Immature natural killer cell (primary cell): ENCODE measurements around the gene CACNA1C. TPM values are rescaled to one million over a fixed set of nuclear protein-coding genes. Genes with fewer than 3 reads are reported as not detected.
"Not testable (repeated sequence)": the region's sequence is repeated elsewhere in the genome, so short reads cannot be mapped to it uniquely, and the experiment has no call there.

ENCODE experiments used
- DNase-seq, 3 donors: peaks; one replicate each; pipeline ENCODE4 v3.0.0; 2022; ENCODE audit warnings: mixed read lengths in 1 of 3
- H3K27ac Mint-ChIP-seq, 6 donors: one replicate each; pipeline ENCODE4 v1.8.0; 2020; ENCODE audit warnings: mixed read lengths in 6 of 6, mild to moderate bottlenecking in 5 of 6, inconsistent platforms in 4 of 6, moderate library complexity in 3 of 6
- H3K27me3 Mint-ChIP-seq, 3 donors: one replicate each; pipeline ENCODE4 v1.8.0; 2020 to 2021; ENCODE audit warnings: low read depth in 3 of 3, mild to moderate bottlenecking in 3 of 3, mixed read lengths in 3 of 3, moderate library complexity in 3 of 3, inconsistent platforms in 1 of 3
- H3K36me3 Mint-ChIP-seq, 3 donors: one replicate each; pipeline ENCODE4 v1.8.0; 2020; ENCODE audit warnings: mixed read lengths in 3 of 3, inconsistent platforms in 2 of 3, mild to moderate bottlenecking in 2 of 3
- H3K4me1 Mint-ChIP-seq, 2 donors: one replicate each; pipeline ENCODE4 v1.8.0; 2020; ENCODE audit warnings: inconsistent platforms in 2 of 2, mild to moderate bottlenecking in 2 of 2, mixed read lengths in 2 of 2, moderate library complexity in 1 of 2
- H3K4me3 Mint-ChIP-seq, 5 donors: one replicate each; pipeline ENCODE4 v1.8.0; 2020; ENCODE audit warnings: mild to moderate bottlenecking in 5 of 5, mixed read lengths in 5 of 5, inconsistent platforms in 3 of 5, moderate library complexity in 3 of 5
- H3K9me3 Mint-ChIP-seq, 6 donors: one replicate each; pipeline ENCODE4 v1.8.0; 2020; ENCODE audit warnings: mild to moderate bottlenecking in 6 of 6, mixed read lengths in 6 of 6, inconsistent platforms in 4 of 6, moderate library complexity in 3 of 6
- polyA plus RNA-seq, 3 donors: library from polyadenylated mRNA; unstranded; fragments of 300-500 nt; fragmentation: Illumina TruSeq; gene quantifications; one replicate each; pipeline ENCODE4 v1.2.3, GENCODE V29; 2021

Gene CACNA1C
- polyA plus RNA-seq, 3 donors from 2014 or later = 0.05 to 0.36 (median 0.12) TPM

DNA sequence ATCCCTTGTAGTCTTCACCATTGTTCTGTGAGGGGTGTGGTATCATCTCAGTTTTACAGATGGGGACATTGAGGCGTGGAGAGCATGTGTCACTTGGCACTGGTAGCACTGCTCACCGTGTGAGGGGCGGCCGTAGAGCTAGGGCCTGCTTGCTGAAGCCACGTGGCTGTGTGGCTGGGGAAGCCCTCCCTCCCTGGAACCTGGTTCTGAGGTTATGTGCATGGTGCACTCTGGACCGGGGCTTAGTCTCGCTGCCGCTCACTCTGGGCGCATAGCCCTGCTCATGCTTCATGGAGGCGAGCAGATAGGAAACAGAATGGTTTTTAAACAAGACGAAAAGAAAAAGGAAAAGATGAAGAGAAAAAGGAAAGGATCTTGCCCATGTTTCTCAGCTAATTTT is 46.1 kb downstream of the CACNA1C start:
- Mint-ChIP-seq H3K9me3 (no peaks in the 10 kb centered on the region), H3K4me3 (no peak overlapping the region), H3K4me1 (peaks cover 0 to 6% of the 10 kb centered on the region in 2 donors), H3K27ac (no peak overlapping the region), H3K36me3 (no peaks in the 10 kb centered on the region), H3K27me3 (peaks cover 2 to 7% (median 4%) of the 10 kb centered on the region in 3 donors)
- no peak for DNase-seq

DNA sequence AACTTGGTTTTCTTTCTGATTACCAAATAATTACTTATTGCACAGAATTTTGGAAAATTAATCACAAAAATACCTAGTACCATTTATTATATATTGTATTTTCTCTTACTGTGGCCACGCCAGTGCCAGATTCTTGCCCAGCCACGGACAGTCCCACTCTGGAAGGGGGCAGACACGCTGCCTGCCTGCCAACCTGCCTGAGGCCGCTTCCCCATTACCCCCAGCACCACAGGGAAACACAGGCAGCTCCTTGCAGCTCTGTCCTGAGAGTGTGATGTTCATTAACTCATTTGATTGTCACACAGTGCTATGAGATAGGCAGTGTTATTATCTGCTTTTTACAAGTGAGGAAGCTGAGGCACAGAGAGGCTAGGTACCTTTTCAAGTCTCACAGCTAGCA is 46.8 kb downstream of the CACNA1C start:
- DNase-seq = no peak
- H3K4me3 Mint-ChIP-seq = no peak overlapping the region
- no peaks in the 10 kb centered on the region for H3K9me3 Mint-ChIP-seq
- peaks cover 0 to 7% (median 4%) of the 10 kb centered on the region in 3 donors for H3K27me3 Mint-ChIP-seq
- peaks cover 0 to 2% of the 10 kb centered on the region in 2 donors for H3K4me1 Mint-ChIP-seq
- no peaks in the 10 kb centered on the region for H3K36me3 Mint-ChIP-seq
- H3K27ac Mint-ChIP-seq = no peak overlapping the region

DNA sequence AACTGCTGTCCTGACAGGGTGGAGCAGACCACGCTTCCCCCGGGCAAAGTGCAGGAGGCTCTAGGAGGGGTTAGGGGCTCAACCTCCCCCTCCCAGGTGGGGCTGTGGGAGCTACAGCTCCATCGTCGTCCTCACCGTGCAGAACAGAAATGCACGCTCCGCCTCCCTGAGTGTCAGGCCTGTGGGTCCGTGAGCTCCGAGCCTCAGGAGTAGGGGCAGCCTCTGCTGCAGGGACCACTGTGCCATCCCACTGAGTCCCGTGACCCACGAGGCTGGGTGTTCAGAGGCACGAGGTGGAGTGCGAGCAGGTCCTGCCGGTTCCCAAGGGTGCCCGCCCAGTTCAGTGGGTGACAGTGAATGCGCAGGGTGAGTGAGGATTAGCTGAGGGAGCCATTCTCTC is 48.6 kb downstream of the CACNA1C start:
- H3K27me3 Mint-ChIP-seq = peaks cover 0 to 8% (median 2%) of the 10 kb centered on the region in 3 donors
- H3K4me3 Mint-ChIP-seq = no peak overlapping the region
- H3K27ac Mint-ChIP-seq = no peak overlapping the region
- no peak for DNase-seq
- H3K4me1 Mint-ChIP-seq = no peaks in the 10 kb centered on the region
- H3K36me3 Mint-ChIP-seq = no peaks in the 10 kb centered on the region
- peaks cover 0 to 1% (median 0%) of the 10 kb centered on the region in 6 donors for H3K9me3 Mint-ChIP-seq

DNA sequence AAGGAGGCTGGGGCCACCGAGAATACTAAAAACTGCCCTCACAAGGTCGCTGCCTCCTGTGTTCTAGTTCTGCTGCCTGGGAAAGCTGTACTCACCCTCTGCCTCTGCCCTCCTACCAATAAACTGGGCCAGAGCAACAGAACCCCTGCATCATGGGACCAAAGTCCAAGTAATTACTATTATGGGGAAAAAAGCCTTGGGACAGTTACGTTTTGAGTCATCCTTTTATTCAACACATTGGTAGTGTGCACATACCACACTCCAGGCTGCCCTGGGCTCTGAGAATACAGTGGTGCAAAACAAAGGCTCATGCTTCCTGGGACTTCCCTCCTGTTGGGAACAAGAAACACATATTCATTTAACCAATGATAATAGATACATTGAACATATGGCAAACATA is 49.0 kb downstream of the CACNA1C start:
- H3K27me3 Mint-ChIP-seq = peaks cover 0 to 8% (median 2%) of the 10 kb centered on the region in 3 donors
- no peak overlapping the region for H3K4me3 Mint-ChIP-seq
- peaks cover 0 to 1% (median 0%) of the 10 kb centered on the region in 6 donors for H3K9me3 Mint-ChIP-seq
- no peaks in the 10 kb centered on the region for H3K4me1 Mint-ChIP-seq
- no peak overlapping the region for H3K27ac Mint-ChIP-seq
- H3K36me3 Mint-ChIP-seq = no peaks in the 10 kb centered on the region
- no peak for DNase-seq

DNA sequence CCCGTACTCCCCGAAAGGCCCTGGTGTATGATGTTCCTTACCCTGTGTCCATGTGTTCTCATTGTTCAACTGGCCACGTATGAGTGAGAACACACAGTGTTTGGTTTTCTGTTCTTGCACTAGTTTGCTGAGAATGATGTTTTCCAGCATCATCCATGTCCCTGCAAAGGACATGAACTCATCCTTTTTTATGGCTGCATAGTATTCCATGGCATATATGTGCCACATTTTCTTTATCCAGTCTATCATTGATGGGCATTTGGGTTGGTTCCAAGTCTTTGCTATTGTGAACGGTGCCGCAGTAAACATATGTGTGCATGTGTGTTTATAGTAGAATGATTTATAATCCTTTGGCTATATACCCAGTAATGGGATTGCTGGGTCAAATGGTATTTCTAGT is 49.9 kb downstream of the CACNA1C start:
- not testable (repeated sequence) for DNase-seq, H3K27me3 Mint-ChIP-seq, H3K27ac Mint-ChIP-seq, H3K4me1 Mint-ChIP-seq, H3K4me3 Mint-ChIP-seq, H3K9me3 Mint-ChIP-seq, H3K36me3 Mint-ChIP-seq

DNA sequence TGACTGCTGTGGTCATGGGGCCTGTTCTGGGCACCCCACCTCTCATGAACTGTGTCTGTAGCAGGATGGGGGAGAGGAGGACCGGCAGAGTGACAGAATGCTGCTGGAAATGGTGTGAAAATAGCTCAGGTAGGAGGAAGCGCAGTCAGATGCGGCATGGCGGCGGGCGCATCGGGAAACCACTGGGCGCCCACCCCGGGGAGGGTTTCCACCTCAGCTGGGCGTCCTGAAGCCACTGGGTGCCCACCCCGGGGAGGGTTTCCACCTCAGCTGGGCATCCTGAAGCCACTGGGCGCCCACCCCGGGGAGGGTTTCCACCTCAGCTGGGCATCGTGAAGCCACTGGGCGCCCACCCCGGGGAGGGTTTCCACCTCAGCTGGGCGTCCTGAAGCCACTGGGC is 52.6 kb downstream of the CACNA1C start:
- H3K27me3 Mint-ChIP-seq, H3K36me3 Mint-ChIP-seq, H3K9me3 Mint-ChIP-seq, H3K4me3 Mint-ChIP-seq, DNase-seq, H3K27ac Mint-ChIP-seq, H3K4me1 Mint-ChIP-seq: not testable (repeated sequence)

DNA sequence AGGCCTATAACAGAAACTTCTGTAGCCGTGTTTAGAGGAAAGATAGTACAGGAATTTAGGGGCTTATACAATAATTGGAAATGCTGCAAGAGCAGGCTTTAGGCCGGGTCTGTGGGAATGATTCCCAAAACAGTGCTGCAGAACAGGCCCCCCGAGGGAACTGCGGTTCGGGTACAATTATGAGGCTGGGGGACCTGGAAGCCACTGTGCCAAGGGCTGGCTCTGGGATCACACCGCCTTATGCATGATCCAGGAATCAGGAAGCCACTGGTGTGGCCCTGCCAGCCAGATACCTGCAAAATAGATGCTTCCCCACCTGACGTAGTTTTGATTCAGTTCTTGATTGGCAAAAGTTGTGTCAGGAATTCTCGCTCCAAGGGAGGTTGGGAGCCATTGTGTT is 55.4 kb downstream of the CACNA1C start:
- no peaks in the 10 kb centered on the region for H3K36me3 Mint-ChIP-seq
- no peak overlapping the region for H3K27ac Mint-ChIP-seq
- no peak overlapping the region for H3K4me3 Mint-ChIP-seq
- peaks cover 0 to 1% (median 0%) of the 10 kb centered on the region in 6 donors for H3K9me3 Mint-ChIP-seq
- peaks cover 0 to 10% (median 2%) of the 10 kb centered on the region in 3 donors for H3K27me3 Mint-ChIP-seq
- H3K4me1 Mint-ChIP-seq = no peaks in the 10 kb centered on the region
- DNase-seq = no peak

DNA sequence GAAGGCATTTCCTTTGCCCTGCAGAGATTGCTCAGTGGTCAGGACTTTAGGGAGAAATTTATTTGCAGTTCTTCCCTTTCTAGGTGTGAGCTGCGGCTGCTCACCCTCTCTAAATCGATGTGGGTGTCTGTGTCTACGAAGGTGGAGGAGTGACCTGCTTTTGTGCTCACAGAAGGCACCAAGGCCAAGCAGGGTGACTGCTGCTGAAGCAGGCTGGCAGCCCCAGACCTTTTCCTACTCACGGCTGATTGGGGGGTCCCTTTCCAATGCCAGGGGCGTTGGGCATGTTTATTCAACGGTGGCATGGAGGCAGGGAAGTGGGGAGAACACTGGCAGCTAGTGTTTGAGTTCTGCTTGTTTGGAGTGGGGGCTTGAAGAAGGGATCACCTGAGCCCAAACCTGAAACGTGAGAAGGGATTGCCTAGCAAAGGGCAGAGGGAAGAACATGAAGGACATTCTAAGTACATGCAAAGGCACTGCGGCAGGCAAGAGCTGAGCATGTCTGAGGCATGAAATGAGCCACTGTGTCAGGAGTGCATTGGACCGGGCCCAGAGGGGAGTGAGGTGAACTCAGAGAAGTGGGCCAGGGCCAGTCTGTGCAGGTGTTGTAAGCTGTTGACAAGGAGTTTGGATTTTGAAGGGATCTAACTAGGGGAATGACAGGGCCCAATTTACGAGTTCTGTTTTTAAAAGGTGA is 56.3 kb downstream of the CACNA1C start:
- H3K4me3 Mint-ChIP-seq = no peak overlapping the region
- H3K27ac Mint-ChIP-seq = no peak overlapping the region
- no peaks in the 10 kb centered on the region for H3K36me3 Mint-ChIP-seq
- H3K4me1 Mint-ChIP-seq = no peaks in the 10 kb centered on the region
- DNase-seq = no peak
- peaks cover 0 to 1% (median 0%) of the 10 kb centered on the region in 6 donors for H3K9me3 Mint-ChIP-seq
- peaks cover 0 to 9% (median 2%) of the 10 kb centered on the region in 3 donors for H3K27me3 Mint-ChIP-seq

DNA sequence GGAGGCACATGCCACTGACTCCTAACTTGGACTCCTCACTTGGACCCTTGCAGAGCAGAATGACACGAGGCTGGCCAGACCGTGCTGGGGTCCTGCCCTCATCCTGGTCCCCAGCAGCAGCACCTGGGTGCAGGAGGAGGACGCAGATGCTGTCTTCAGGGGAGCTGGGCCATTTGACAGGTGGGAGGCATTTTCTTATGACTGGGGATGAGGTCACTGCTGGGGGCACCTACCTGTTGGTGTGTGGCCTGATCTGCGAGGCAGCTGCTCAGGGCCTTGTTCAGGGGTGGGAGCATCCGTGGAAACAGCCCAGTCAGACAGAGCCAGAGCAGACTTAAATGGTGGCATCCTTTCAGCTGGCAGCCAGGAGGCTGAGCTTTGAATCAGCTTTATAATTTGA is 57.3 kb downstream of the CACNA1C start:
- H3K4me3 Mint-ChIP-seq = no peak overlapping the region
- peaks cover 0 to 1% (median 0%) of the 10 kb centered on the region in 6 donors for H3K9me3 Mint-ChIP-seq
- no peaks in the 10 kb centered on the region for H3K36me3 Mint-ChIP-seq
- peaks cover 0 to 7% (median 2%) of the 10 kb centered on the region in 3 donors for H3K27me3 Mint-ChIP-seq
- no peak for DNase-seq
- H3K27ac Mint-ChIP-seq = no peak overlapping the region
- no peaks in the 10 kb centered on the region for H3K4me1 Mint-ChIP-seq

DNA sequence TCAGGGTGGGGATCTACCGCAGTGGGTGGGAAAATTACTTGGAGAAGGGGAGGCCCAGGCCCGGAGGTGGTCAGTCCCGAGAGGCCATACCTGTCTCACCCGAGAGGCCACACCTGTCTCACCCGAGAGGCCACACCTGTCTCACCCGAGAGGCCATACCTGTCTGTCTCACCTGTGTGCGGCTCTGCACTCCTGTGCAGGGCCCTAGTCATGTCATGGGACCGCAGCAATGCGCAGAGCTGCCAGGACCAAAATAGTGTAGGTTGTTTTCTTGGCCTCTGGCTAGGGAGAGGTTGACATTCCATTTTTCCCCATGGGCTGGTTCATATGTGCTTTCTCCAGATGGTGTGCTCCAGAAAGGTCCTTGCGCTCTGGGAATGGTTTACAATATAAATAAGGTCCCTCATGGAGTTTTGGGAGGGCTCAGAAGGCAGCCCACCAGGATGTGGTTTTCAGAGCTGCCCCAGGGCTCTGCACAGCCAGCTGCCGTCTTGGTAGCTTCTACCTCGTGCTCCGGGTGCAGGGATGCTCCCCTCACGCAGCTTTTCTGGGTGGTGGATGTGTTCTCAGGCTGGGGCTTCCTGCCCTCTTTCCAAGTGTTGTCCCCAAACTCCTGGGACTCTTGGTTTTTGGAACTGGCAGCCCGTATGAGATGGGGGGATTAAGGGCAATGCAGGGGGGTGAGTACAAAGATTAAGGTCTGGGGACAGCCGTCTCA is 58.2 kb downstream of the CACNA1C start:
- no peaks in the 10 kb centered on the region for H3K4me1 Mint-ChIP-seq
- DNase-seq = no peak
- peaks cover 4 to 5% (median 5%) of the 10 kb centered on the region in 3 donors for H3K27me3 Mint-ChIP-seq
- no peak overlapping the region for H3K27ac Mint-ChIP-seq
- H3K36me3 Mint-ChIP-seq = no peaks in the 10 kb centered on the region
- H3K9me3 Mint-ChIP-seq = no peaks in the 10 kb centered on the region
- H3K4me3 Mint-ChIP-seq = no peak overlapping the region

DNA sequence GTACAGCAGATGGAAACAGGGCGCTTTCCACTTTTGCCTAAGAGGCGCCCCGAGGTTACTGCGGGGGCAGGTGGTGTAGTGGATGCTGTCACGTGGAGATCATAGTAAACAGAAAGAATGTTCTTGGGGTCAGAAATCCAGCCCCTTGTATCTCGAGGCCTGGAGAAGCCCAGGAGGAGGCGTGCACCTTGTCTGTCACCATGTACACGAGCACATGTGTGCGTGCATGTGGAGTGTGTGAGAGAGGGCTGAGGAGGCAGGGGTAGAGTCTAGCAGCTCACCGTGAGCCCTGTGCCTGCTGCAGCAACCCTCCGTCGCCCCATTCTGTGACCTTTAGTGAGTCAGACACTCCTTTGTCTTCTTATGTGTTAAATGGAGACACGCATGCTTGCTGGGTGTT is 59.0 kb downstream of the CACNA1C start:
- Mint-ChIP-seq H3K9me3 (no peaks in the 10 kb centered on the region), H3K4me3 (no peak overlapping the region), H3K27me3 (peaks cover 5 to 7% (median 6%) of the 10 kb centered on the region in 3 donors), H3K36me3 (no peaks in the 10 kb centered on the region), H3K4me1 (no peaks in the 10 kb centered on the region), H3K27ac (no peak overlapping the region)
- DNase-seq = no peak

DNA sequence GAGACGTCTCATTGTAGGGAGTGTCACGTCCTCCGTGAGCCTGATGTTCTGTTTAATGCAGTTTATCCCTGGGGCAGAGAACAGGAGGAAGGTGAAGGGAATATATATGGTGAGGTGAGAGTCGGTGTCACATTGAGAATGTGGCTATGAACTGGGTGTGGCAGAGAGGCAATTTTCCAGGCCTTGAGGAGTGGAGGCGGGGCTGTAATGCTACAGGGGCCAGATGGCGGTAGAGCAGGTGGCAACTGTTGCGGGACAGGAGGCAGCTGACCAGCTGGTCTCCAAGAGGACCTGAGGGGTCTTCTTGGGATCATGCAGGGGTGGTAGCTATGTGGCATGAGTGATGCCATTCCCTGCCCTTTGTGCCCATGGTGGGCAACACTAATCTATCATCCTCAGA is 59.6 kb downstream of the CACNA1C start:
- H3K36me3 Mint-ChIP-seq = no peaks in the 10 kb centered on the region
- H3K27ac Mint-ChIP-seq = no peak overlapping the region
- H3K27me3 Mint-ChIP-seq = peaks cover 5 to 7% (median 6%) of the 10 kb centered on the region in 3 donors
- no peaks in the 10 kb centered on the region for H3K9me3 Mint-ChIP-seq
- no peak for DNase-seq
- no peak overlapping the region for H3K4me3 Mint-ChIP-seq
- no peaks in the 10 kb centered on the region for H3K4me1 Mint-ChIP-seq

DNA sequence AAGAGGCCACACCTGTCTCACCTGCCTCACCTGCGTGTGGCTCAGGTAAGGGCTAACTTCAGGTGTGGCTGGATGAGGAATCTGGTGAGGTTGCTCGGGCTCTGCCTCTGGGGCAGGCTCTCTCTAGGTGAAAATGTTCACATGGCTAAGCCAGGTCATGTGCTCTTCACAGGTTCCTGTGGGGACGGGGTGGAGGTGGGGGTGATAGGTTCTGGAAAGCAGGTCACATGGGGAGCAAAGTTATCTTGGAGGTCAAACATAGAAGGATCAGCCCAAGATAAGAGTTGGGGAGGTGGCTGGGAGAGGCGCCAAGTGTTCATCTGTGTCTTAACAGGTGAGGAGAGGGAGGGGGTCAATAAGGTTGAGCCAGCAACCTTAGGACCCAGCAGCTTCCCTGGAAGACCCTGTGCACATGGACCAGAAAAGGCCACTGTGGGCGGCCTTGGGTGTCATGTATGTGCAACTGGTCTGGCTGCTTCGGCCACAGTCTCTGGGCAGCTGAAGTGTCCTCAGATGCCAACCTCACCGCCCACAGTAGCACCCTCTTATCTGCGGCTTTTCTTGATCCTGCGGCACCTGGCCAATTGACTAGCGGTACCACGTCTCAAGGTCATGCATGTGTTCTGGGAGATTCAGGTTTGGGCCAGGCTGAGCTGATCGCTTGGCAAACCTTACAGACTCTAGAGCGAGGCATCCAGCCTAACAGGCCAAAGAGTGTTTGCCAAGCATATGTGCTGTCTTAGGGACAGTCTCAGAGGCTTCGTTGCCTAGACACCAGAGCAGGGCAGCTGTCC is 60.5 kb downstream of the CACNA1C start:
- DNase-seq = no peak
- Mint-ChIP-seq H3K27ac (peak overlapping the region in 1 of 6 donors; percentile 4), H3K36me3 (no peaks in the 10 kb centered on the region), H3K9me3 (no peaks in the 10 kb centered on the region), H3K4me1 (no peaks in the 10 kb centered on the region), H3K4me3 (no peak overlapping the region), H3K27me3 (peaks cover 4 to 7% (median 5%) of the 10 kb centered on the region in 3 donors)

DNA sequence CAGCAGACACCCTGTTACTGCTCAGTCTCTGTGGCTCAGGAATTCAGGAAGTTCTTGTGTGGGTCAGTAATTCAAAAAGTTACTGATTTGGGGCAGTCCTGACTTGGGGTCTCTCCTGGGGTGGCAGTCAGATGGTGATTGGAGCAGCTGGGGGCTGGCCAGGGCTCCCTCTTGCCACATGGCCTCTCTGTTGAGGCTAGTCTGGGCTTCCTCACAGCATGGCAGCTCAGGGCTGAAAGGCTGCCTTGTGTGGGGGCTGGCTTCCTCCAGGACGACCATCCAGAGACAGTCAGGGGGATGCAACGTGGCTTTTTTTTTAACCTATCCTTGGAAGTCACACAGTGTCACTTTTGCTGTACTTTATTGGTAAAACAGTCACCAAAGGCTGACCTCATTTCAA is 61.3 kb downstream of the CACNA1C start:
- Mint-ChIP-seq H3K4me1 (no peaks in the 10 kb centered on the region), H3K27ac (no peak overlapping the region), H3K9me3 (no peaks in the 10 kb centered on the region), H3K36me3 (no peaks in the 10 kb centered on the region), H3K27me3 (peaks cover 4 to 7% (median 5%) of the 10 kb centered on the region in 3 donors), H3K4me3 (no peak overlapping the region)
- no peak for DNase-seq
